GM19238 (cell line): ENCODE measurements around the gene PA2G4.
"Not testable (repeated sequence)": the region's sequence is repeated elsewhere in the genome, so short reads cannot be mapped to it uniquely, and the experiment has no call there.

Experiments used
- DNase-seq: peaks from one replicate; pipeline ENCODE4 v3.0.0; 2011; ENCODE audit warnings: low spot score; ENCODE audit not compliant: insufficient read length

Gene PA2G4

DNA sequence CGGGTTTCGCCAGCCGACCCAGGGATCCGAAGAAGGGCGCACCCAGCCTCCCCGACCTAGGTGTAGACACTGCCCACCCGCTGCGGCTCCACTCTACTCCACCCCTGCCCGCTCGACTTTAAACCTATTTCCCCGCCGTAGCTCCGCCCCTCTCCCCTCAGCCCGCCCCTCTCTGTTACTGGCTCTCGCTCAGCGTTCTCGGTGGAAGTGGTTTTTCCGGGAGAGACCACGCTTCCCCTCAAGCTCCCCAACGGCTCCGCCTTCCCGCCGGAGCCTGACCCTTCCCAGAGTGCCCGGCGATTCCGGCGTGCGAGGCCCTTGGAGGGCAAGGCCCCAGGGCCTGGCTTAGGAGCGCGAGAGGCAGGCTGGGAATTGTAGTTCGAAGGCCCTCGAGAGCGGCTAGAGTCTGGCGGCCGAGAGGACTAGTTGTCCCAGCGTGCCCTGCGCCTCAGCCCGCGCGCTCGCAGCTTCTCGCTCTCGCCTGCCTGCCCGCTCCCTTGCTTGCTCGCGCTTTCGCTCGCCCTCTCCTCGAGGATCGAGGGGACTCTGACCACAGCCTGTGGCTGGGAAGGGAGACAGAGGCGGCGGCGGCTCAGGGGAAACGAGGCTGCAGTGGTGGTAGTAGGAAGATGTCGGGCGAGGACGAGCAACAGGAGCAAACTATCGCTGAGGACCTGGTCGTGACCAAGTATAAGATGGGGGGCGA, at the start of gene PA2G4:
Gene PA2G4, plus strand, starts transcription at position 451 of the 706 bp plus-strand sequence. Its CDS starts 179 bp downstream, at position 630.
- peak; percentile 95 for DNase-seq

DNA sequence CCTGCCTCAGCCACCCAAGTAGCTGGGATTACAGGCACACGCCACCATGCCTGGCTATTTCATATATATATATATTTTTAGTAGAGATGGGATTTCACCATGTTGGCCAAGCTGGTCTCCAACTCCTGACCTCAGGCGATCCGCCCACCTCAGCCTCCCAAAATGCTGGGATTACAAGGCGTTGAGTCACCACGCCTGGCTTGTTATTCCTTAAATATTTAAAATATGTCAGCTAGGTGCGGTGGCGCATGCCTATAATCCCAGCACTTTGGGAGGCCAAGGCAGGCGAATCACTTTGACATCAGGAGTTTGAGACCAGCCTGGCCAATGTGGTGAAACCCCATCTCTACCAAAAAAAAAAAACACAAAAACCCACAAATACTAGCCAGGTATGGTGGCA, 44.4 kb upstream of the PA2G4 start:
- DNase-seq, result not testable (repeated sequence)

DNA sequence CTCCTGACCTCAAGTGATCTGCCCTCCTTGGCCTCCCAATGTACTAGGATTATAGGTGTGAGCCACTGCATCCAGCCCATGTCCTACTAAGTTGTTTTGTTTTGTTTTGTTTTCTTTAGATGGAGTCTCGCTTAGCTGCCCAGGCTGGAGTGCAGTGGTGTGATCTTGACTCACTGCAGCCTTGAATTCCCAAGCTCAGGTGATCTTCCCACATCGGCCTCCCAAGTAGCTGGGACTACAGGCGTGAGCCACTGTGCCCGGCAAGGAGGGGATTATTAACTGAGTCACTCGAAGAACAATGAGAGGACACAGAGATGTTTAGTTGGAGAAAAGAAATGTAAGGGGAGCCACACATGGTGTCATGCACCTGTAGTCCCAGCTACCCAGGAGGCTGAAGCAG, 42.4 kb upstream of the PA2G4 start:
- no peak for DNase-seq

DNA sequence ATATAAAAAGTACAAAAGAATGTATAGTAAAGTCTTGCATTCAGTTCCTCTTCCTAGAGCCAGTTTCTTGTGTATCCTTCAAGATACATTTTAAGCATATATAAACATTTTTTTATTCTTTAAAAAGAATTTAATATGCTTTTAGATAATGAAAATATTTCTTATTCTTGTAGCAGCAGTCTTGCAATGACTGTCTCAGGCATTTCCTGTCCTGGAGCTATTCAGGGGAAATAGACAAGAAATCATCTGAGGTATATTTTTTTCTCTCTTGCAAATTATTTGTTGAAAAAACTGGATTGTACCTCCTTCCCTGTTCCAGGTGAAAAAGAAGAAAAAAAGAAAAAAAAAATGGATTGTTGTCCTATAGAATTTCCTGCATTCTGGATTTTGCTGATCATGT, 41.4 kb upstream of the PA2G4 start:
- DNase-seq, result no peak

DNA sequence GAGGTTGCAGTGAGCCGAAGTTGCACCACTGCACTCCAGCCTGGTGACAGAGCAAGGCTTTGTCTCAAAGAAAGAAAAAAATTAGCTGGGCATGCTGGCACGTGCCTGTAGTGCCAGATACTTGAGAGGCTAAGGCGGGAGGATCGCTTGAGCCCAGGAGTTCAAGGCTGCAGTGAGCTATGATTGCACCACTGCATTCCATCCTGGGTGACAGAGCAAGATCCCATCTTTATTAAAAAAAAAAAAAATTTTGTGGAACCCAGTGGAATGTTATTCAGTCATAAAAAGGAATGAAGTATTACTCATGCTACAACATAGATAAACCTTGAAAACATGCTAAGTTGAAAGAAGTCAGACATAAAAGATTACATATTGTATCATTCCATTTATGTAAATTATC, 32.7 kb upstream of the PA2G4 start:
- no peak for DNase-seq

DNA sequence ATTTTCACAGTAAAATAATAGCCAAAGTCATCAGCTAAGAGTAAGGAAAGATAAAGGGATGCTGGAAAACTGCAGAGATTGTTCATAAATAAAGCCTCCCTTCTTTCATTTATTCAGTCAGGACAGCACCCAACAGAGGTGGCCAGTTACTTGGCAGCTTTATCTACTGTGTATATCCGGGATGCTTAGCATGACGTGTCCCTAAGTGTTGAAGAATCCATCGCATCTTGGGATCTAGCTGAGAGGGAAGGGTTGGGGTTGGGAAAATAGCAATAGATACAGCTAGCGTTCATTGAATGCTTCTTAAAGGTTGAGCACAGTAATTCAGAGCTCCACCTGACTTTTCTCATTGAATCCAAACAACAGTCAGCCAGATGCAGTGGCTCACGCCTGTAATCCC, 30.0 kb upstream of the PA2G4 start:
- DNase-seq, result no peak

DNA sequence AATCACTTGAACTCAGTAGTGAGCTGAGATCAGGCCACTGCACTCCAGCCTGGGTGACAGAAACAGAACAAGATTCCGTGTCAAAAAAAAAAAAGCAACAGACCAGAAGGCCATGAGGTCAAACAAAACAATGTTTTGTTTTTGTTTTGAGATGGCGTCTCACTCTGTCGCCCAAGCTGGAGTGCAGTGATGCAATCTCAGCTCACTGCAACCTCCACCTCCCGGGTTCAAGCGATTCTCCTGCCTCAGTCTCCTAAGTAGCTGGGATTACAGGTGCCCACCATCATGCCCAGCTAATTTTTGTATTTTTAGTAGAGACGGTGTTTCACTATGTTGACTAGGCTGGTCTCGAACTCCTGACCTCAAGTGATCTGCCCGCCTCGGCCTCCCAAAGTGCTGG, 26.4 kb upstream of the PA2G4 start:
- not testable (repeated sequence) for DNase-seq

DNA sequence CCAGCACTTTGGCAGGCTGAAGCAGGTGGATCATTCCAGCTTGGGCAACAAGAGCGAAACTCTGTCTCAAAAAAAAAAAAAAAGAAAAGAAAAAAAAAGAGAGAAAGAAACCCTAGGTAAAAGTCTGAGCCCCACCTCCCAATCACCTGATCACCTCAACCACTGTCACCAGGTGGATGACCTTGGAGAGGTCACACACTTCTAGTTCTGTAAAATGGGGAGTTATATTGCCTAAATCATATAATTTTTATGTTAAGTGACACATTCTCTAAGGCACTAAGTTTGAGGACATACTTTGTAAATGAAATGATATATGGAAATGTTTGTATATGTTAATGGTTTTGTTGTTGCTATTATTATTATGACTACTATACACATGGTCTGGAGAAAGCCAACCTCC, 25.9 kb upstream of the PA2G4 start:
- DNase-seq, result no peak

DNA sequence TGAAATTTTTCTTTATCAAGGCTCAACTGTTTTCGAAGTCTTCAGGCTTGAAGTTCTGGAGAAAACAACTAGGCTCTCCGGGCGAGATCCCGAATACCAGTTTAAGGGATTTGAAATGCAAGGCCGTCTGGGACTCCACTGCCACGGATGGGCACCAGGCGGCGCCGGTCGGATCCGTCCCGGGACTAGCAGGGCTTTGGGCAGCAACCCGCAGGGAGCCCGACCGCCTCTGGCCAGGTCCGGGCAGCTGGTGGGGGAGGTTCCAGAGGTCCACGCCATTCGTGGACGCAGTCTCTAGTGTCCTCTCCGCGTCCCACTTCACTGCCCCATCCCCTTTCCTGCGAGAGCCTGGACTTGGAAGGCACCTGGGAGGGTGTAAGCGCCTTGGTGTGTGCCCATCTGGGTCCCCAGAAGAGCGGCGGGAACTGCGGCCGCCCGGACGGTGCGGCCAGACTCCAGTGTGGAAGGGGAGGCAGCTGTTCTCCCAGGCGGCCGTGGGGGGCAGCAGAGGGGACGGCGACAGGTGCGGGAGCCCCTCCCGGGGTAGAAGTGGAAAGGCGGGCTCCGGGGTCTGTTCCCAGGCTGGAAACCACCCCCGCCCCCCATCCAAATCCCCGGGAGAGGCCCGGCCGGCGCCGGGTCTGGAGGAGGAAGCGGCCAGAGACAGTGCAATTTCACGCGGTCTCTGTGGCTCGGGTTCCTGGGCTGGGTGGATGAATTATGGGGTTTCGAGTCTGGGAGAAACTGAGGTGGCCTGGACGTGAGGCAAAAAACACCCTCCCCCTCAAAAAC, 25.2 kb upstream of the PA2G4 start:
- peak; percentile 68 for DNase-seq

DNA sequence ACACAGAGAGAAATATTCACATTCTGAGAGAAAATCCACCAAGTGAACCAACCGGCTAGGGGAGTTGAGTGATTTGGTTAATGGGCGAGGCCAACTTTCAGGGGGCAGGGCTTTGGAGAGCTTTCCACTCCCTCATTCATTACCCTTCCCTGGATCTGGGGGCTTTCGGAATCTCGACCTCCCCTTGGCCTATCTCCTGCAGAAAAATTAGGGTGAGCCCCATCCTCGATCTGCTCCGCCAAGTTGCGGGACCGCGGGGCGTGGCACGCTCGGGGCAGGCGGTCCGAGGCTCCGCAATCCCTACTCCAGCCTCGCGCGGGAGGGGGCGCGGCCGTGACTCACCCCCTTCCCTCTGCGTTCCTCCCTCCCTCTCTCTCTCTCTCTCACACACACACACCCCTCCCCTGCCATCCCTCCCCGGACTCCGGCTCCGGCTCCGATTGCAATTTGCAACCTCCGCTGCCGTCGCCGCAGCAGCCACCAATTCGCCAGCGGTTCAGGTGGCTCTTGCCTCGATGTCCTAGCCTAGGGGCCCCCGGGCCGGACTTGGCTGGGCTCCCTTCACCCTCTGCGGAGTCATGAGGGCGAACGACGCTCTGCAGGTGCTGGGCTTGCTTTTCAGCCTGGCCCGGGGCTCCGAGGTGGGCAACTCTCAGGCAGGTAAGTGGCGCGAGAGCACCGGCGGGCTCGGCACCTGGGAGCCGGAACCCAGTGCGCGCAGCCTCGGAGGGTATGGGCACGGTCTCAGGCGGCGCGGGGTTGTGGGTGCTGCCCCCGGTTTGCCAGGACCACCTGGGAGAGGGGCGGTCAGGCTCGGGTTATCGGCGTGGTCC, 24.4 kb upstream of the PA2G4 start, which contains the start of gene ERBB3:
Gene ERBB3, plus strand, starts transcription at position 443 of the 833 bp plus-strand sequence. Its CDS starts 136 bp downstream, at position 579.
- DNase-seq, result peak; percentile 33

DNA sequence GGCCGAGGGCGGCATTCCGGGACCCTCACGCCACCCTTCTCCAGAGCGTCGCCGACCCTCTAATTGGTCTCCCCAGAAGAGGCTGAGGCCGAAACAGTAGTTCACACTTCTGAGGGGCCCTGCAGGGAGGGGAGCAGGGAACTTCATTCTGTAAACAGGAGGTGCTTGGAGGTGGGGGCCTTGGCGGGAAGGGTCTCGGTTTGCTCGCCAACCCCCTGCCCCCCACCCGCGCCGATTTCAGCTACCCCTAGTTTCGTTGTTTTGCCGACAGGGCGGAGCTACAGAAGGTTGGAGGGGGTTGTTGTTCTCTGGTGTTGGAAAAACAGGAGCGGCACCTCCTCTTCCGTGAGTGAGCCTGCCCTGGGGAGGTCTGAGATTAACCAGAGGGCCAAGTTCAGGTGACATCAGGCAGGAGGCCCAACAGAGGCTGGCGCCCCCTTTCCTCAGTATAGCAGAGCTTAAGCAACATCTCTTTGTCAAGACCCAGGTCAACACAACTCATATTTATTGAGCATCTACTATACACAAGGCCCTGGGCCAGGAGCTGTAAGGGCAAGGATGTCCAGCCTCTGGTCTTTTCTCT, 23.7 kb upstream of the PA2G4 start:
- no peak for DNase-seq

DNA sequence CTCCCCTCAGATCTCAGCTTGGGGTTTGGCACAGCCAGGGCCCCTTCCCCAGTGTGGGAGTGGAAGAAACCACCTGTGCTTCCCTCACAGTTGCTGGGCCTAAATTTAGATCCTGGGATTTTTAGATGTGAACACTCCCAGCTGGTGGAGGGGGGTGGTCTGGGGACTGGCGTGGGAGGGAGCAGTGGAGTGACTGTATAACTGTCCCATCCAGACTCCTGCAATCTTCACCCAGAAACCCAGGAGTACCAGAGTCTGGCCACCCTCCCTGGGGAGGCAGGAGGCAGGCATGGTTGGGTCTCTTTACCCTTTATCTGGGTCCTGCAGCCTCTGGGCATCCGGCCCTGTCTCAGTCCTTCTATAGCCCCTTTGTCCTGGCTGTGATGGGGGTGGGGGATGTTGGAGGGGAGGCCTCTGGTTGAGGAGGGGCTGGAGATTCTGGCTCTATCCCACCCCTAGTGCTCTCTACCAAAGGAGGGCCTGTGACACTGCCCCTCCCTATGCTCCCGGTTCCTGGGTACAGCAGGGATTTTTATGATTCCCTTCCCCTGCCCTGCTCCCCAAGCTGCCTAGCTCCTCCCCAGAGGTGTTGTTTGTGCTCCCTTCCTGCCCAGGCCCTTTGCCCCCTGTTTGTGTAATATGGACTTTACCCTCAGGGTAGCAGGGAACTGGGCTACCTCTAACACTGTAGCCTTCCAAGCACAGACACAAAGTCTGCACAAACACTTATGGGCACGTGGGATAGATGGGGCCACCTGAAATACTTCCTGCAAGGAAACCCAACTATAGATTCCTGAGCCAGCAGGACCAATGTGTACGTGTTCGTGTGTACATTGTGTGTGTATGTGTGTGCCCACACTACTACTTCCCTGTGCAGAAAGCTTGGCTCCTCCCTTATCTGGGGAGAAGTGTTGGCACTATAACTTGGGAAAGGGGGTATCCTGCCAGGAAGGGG, 22.7 kb upstream of the PA2G4 start:
- no peak for DNase-seq

DNA sequence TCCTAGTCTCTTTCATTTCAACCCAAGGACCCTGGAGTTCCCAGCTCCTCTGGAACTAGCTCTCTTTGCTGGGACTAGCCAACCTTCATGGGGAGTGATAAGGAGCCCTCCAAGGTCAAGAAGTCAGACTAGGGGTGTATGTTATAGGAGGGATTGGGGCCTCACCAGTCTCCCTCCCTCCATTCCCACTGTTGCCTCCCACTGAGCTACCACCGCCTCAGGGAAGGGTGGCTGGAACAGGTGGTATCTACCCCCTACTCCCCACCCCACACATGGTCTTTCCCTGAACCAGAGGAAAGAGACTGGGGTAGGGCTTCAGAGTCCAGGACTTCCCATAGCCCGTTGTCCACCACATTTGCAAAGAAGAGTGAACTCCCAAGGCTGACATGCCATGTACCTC, 22.0 kb upstream of the PA2G4 start:
- DNase-seq, result no peak

DNA sequence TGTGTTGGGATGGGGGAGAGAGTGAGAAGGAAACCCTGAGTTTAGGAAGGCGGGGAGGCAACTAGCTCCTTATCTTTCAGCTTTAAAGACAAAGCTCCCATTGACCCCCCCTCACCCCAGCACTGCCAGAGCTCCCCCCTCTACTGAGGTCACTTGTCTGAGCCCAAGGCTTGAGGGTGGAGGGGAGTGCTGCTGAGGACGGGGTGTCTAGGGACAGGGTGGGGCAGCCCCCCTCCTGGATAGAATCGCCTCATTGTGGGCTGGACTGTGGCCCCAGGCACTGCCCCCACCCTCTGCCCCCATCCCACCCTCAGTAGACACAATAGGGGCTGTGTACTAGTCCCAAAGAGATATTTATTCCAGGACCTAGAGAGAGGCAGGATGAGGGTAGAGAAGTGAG, 21.4 kb upstream of the PA2G4 start:
- DNase-seq, result no peak

DNA sequence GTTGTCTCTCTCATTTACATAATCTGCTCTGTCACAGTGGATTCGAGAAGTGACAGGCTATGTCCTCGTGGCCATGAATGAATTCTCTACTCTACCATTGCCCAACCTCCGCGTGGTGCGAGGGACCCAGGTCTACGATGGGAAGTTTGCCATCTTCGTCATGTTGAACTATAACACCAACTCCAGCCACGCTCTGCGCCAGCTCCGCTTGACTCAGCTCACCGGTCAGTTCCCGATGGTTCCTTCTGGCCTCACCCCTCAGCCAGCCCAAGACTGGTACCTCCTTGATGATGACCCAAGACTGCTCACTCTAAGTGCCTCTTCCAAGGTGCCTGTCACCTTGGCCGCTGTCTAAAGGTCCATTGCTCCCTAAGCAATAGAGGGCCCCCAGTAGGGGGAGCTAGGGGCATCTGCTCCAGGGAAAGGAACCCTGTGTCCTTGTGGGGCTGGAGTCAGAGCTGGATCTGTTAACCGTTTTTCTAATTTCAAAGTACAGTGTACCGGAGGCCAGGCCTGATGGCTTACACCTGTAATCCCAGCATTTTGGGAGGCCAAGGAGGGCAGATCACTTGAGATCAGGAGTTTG, 19.3 kb upstream of the PA2G4 start:
- no peak for DNase-seq

DNA sequence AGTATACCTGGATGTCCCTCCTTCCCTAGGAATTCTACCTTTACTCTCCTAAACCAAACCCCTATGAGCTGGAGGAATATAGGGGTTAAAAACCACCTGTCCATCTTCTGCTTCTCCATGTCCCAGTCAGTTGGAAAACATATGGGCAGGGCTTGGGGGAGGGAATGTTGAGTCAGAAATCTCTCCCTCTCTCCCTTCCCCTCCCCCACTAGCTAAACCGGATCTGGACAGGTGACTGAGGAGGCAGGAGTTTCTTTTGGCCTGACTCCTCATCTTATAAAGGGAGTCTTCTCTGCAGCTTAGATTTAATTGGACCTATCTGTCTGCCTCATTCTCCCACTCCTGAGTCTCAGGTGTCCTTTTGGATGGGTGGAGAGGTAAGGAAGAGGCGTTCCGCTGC, 18.3 kb upstream of the PA2G4 start:
- no peak for DNase-seq

DNA sequence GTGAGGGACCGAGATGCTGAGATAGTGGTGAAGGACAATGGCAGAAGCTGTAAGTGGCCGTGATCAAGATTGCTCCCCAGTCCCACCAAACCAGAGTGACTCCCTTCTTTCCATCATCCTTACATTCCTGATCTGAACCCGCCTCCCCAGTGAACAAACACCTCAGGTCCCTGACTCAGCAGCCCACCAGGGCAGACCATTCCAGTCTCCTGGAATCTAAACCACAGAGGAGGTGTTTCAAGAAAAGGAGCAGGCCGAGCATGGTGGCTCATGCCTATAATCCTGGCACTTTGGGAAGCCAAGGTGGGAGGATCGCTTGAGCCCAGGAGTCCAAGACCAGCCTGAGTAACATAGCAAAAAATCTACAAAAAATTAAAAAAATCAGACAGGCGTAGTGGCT, 17.8 kb upstream of the PA2G4 start:
- no peak for DNase-seq

DNA sequence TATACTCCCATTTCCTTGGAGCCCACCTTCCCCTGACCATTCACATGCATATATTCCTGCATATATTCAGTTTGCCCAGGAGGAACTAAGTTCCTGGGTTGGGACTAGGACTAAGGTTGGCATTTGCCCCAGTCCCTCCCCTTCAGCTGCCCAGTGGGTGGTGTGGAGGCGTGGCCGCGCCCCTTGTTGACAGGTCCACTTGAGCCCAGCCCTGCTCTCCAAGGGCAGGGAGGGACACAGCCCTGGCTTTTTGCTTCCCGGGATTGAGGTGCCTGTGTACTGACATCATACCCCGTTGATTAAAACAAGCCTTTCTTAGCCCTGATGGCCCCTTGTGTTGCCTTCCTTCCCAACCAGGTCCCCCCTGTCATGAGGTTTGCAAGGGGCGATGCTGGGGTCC, 17.1 kb upstream of the PA2G4 start:
- no peak for DNase-seq

DNA sequence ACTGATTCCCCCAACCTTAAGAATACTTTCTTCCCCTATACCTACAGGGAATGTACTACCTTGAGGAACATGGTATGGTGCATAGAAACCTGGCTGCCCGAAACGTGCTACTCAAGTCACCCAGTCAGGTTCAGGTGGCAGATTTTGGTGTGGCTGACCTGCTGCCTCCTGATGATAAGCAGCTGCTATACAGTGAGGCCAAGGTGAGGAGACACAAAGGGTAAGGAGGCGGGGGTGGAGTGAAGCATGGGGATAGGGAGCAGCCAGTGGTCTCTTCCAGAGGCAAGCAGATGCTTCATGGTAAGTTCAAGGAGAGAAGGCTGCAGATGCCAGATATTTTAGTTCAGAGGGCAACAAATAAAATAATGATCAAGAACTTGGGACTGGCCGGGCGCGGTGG, 6.6 kb upstream of the PA2G4 start:
- DNase-seq, result no peak

DNA sequence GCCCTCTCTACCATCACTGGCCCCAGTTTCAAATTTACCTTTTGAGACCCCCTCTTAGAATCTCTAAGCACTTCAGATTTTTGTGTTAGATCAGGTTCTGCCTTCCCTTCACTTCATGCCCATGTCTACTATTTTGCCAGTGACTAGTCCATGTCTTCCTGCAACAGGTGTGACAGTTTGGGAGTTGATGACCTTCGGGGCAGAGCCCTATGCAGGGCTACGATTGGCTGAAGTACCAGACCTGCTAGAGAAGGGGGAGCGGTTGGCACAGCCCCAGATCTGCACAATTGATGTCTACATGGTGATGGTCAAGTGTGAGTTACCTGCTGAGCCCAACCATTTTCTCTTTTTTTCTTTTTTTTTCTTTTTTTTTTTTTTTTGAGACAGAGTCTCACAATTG, 5.8 kb upstream of the PA2G4 start:
- DNase-seq, result no peak
